PC-9 (cell line): ENCODE data around the gene ELP4. TPM values are rescaled to one million over a fixed set of nuclear protein-coding genes. Genes with fewer than 3 reads are reported as not detected.

Experiments
- BruUV-seq: library from RNA; stranded (reverse); fragments of 400-500 nt; replicated peaks from 2 replicates; lab custom pipeline; 2021; lab: Mats Ljungman, UMichigan
- CTCF ChIA-PET: fragments of 300-600 bp; sonication (Branson Sonifier 250); formaldehyde crosslinking; loops from one replicate; lab custom pipeline; 2022; ENCODE audit warnings: antibody characterized with exemption; lab: Charles Lee
- POLR2A ChIA-PET: fragments of 300-600 bp; sonication (Branson Sonifier 250); formaldehyde crosslinking; loops from one replicate; lab custom pipeline; 2022; ENCODE audit warnings: antibody characterized with exemption; ENCODE audit not compliant: unreplicated experiment; lab: Charles Lee
- DNase-seq, 2 experiments: peaks; one replicate each; pipeline versions ENCODE4 v3.0.0 to v3.0.0-alpha.2; 2015 to 2022; ENCODE audit warnings: mixed read lengths in 1 of 2
- H2AFZ ChIP-seq: fragments of 200-600 bp; sonication (generic); 2 replicates; pipeline ENCODE4 v1.8.1; 2017; ENCODE audit warnings: antibody characterized with exemption
- H3F3A ChIP-seq: fragments of 200-600 bp; sonication (generic); 2 replicates; pipeline ENCODE4 v1.8.1; 2017; ENCODE audit warnings: antibody characterized with exemption, mild to moderate bottlenecking, low read depth; ENCODE audit not compliant: insufficient read depth
- H3K27ac ChIP-seq: fragments of 200-600 bp; sonication (generic); 2 replicates; pipeline ENCODE4 v1.6.1; 2016; ENCODE audit warnings: mixed run types
- H3K27me3 ChIP-seq: fragments of 200-600 bp; sonication (generic); 2 replicates; pipeline ENCODE4 v1.6.1; 2016; ENCODE audit warnings: low read depth, mixed run types; ENCODE audit not compliant: insufficient read depth
- H3K36me3 ChIP-seq: fragments of 200-600 bp; sonication (generic); 2 replicates; pipeline ENCODE4 v1.6.1; 2016; ENCODE audit warnings: low read depth, mixed run types
- H3K4me1 ChIP-seq: fragments of 200-600 bp; sonication (generic); replicated peaks from 2 replicates; pipeline ENCODE4 v1.6.1; 2016; ENCODE audit warnings: mixed run types; ENCODE audit not compliant: insufficient read depth
- H3K4me2 ChIP-seq: fragments of 200-600 bp; sonication (generic); 2 replicates; pipeline ENCODE4 v1.6.1; 2017; ENCODE audit warnings: mixed run types
- H3K4me3 ChIP-seq: fragments of 200-600 bp; sonication (generic); 2 replicates; pipeline ENCODE4 v1.6.1; 2016; ENCODE audit warnings: mixed run types
- H3K79me2 ChIP-seq: fragments of 200-600 bp; sonication (generic); 2 replicates; pipeline ENCODE4 v1.6.1; 2017; ENCODE audit warnings: low read depth, mixed run types
- H3K9me2 ChIP-seq: fragments of 200-600 bp; sonication (generic); 2 replicates; pipeline ENCODE4 v1.8.1; 2017; ENCODE audit warnings: mild to moderate bottlenecking; ENCODE audit not compliant: insufficient read depth
- H3K9me3 ChIP-seq: fragments of 200-600 bp; sonication (generic); 2 replicates; pipeline ENCODE4 v1.8.1; 2016; ENCODE audit warnings: low read depth; ENCODE audit not compliant: insufficient read depth
- H4K20me1 ChIP-seq: fragments of 200-600 bp; sonication (generic); 2 replicates; pipeline ENCODE4 v1.8.1; 2017; ENCODE audit not compliant: insufficient read depth
- CTCF ChIP-seq: fragments of 200-600 bp; sonication (generic); conservative IDR thresholded peaks from 2 replicates; pipeline ENCODE4 v1.6.1; 2017; ENCODE audit warnings: mixed run types, antibody characterized with exemption, mild to moderate bottlenecking, moderate library complexity
- EZH2 ChIP-seq: fragments of 200-600 bp; sonication (generic); IDR thresholded peaks from 2 replicates; pipeline ENCODE4 v1.8.0; 2017; ENCODE audit warnings: antibody characterized with exemption, low read depth
- intact Hi-C: fragments of 100-400 bp; cut with micrococcal nuclease; formaldehyde crosslinking; loops from one replicate; pipeline ENCODE4 v1.10.0; 2022; ENCODE audit not compliant: unreplicated experiment
- total RNA-seq: library from RNA; stranded (reverse); gene quantifications from 2 replicates; pipeline ENCODE4 v1.2.3, GENCODE V29; 2021

The ELP4 gene
- total RNA-seq, 1 experiment from 2014 or later = 20.5 TPM

GRCh38 chr11:31640611-31641010 is 131.0 kb downstream of the ELP4 start:
- Histone ChIP-seq H3K4me1 (no peaks in the 10 kb centered on the region), H3K9me3 (no peaks in the 10 kb centered on the region), H3F3A (no peaks in the 10 kb centered on the region), H4K20me1 (no peaks in the 10 kb centered on the region), H3K79me2 (no peaks in the 10 kb centered on the region), H3K27me3 (no peaks in the 10 kb centered on the region), H3K9me2 (no peaks in the 10 kb centered on the region), H3K36me3 (no peaks in the 10 kb centered on the region), H3K4me2 (no peak overlapping the region), H3K4me3 (no peak overlapping the region), H3K27ac (no peak overlapping the region), H2AFZ (no peak overlapping the region)
- BruUV-seq = no TSS peak
- intact Hi-C loops = loop anchor here (1.0 to 5.0 kb wide), 5 partner anchors 231 to 532 kb away; no protein-coding TSS in a partner anchor
- TF ChIP-seq EZH2 (no peak), CTCF (no peak)
- DNase-seq = no peak
- ChIA-PET CTCF (interaction anchor here (1.1 to 1.8 kb wide), 3 partner anchors 230 to 535 kb away, joined by 3 to 7 read pairs (median 6); no protein-coding TSS in a partner anchor), POLR2A (no interaction called here)

GRCh38 chr11:31641477-31642062 is 132.0 kb downstream of the ELP4 start:
- TF ChIP-seq EZH2 = no peak
- TF ChIP-seq CTCF = peak; percentile 87
- Histone ChIP-seq H3F3A (no peaks in the 10 kb centered on the region), H4K20me1 (no peaks in the 10 kb centered on the region), H3K27ac (no peak overlapping the region), H3K4me1 (peaks cover 8% of the 10 kb centered on the region; the same call in 1 of the 2 replicates), H3K4me2 (no peak overlapping the region), H2AFZ (no peak overlapping the region), H3K4me3 (no peak overlapping the region), H3K9me2 (no peaks in the 10 kb centered on the region), H3K79me2 (no peaks in the 10 kb centered on the region), H3K27me3 (no peaks in the 10 kb centered on the region), H3K9me3 (no peaks in the 10 kb centered on the region), H3K36me3 (no peaks in the 10 kb centered on the region)
- CTCF ChIA-PET = interaction anchor here (0.7 to 1.8 kb wide), 4 partner anchors 229 to 1396 kb away, joined by 3 to 7 read pairs (median 4); no protein-coding TSS in a partner anchor
- POLR2A ChIA-PET = no interaction called here
- BruUV-seq = no TSS peak
- peak; percentile 22 to 37 for DNase-seq
- intact Hi-C loops = loop anchor here (1.0 to 5.0 kb wide), 5 partner anchors 230 to 531 kb away; no protein-coding TSS in a partner anchor

GRCh38 chr11:31643857-31644256 is 134.3 kb downstream of the ELP4 start:
- Histone ChIP-seq H3K4me2 (no peak overlapping the region), H3K27ac (no peak overlapping the region), H3K9me2 (no peaks in the 10 kb centered on the region), H3K4me1 (peaks cover 8% of the 10 kb centered on the region; the same call in 1 of the 2 replicates), H3K4me3 (no peak overlapping the region), H3K36me3 (no peaks in the 10 kb centered on the region), H3K79me2 (no peaks in the 10 kb centered on the region), H4K20me1 (no peaks in the 10 kb centered on the region), H3K9me3 (no peaks in the 10 kb centered on the region), H3F3A (no peaks in the 10 kb centered on the region), H2AFZ (no peak overlapping the region), H3K27me3 (no peaks in the 10 kb centered on the region)
- CTCF ChIA-PET = no interaction called here
- intact Hi-C loops = loop anchor here (2.0 to 5.0 kb wide), 3 partner anchors 167 to 528 kb away; partner anchors contain the start of gene PAX6
- POLR2A ChIA-PET = no interaction called here
- TF ChIP-seq CTCF = no peak
- no peak for TF ChIP-seq EZH2
- no TSS peak for BruUV-seq
- no peak for DNase-seq
